Inflammatory macrophage treated with lipopolysaccharide for 1 hour (primary cell): ENCODE data around the gene RPS28.
"Not testable (repeated sequence)": the region's sequence is repeated elsewhere in the genome, so short reads cannot be mapped to it uniquely, and the experiment has no call there.

ENCODE experiments used
- DNase-seq, 2 donors: peaks; one replicate each; pipeline ENCODE4 v3.0.0-alpha.2; 2020 to 2022

Gene RPS28

DNA sequence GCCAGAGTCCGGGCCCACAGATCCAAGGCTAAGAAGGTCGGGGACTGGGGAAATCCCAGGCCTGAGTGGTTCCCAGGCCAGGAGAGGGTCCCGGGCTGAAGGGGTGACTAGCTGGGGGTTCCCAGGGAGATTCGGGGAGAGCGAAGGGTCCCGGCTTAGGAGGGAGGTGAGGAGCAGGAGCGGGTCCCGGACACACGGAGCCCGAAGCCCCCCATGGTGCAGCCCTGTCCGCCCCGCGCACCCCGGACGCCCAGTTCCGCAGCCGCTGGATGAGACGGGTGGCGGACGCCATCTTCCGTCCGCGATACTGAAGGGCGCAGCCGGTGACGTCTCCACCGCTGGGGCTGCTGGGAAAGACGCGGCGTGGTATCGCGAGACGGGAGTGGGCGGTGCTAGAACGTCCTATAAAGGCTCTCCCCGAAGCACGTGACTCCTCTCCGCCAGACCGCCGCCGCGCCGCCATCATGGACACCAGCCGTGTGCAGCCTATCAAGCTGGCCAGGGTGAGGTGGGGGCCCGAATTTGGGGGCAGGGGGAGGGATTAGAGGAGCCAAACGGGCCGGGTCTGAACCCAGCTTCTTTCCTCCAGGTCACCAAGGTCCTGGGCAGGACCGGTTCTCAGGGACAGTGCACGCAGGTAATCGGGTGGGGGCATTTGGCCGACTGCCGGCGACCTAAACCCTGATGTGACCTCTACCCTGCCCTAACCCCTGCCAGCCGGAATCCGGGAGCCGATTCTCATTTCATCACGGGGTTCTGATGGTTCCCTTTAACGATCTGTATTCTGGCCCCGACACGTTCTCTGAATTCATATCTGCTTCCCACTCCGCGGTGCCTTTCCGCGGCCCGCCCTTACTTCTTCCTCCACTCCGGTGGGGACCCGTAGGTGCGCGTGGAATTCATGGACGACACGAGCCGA lies at the start of gene RPS28, which contains the start of gene NDUFA7:
Gene RPS28, plus strand, starts transcription at position 430 of the 919 bp plus-strand sequence. Its CDS starts 35 bp downstream, at position 465.
Gene NDUFA7, minus strand, starts transcription at position 309 of the 919 bp plus-strand sequence. Its CDS starts 17 bp downstream, at position 292.
- peak; percentile 92 to 100 for DNase-seq

DNA sequence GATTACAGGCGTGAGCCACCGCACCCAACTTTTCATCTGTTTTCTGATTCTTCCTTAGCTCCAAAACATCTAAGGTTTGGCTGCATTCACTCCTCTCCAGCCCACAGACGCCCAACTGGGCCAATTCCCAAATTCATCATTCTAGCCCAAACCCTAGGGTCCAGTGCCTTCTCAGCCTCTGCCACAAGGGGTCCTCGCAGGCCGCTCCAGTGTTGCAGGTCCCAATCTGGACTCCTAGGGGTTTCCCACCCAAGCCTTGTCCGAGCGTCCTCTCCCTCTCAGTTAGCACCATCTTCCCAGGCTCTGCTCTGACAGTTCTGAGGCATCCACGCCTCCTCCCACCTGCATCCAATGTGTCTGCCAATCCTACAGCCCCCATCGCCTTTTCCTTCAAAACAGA lies 44.8 kb upstream of the RPS28 start:
- not testable (repeated sequence) for DNase-seq

DNA sequence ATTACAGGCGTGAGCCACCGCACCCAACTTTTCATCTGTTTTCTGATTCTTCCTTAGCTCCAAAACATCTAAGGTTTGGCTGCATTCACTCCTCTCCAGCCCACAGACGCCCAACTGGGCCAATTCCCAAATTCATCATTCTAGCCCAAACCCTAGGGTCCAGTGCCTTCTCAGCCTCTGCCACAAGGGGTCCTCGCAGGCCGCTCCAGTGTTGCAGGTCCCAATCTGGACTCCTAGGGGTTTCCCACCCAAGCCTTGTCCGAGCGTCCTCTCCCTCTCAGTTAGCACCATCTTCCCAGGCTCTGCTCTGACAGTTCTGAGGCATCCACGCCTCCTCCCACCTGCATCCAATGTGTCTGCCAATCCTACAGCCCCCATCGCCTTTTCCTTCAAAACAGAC lies 30.0 kb upstream of the RPS28 start:
- not testable (repeated sequence) for DNase-seq

DNA sequence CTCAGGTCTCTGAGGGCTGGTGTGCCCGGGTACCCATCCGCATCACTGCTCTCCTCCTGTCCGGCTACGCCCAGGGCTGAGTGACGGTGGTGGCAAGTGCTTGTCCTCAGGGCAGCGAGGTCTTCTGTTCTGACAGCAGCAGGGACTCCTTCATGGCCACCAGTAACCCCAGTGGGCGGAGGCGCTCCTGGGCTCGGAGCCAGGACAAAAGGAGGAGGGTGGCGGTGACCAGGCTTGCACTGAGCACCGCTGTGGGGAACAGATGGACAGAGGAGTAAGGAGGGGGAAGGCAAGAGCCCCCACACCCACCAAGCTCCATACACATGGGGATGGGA lies 19.0 kb upstream of the RPS28 start:
- DNase-seq = peak in 1 of 2 donors; percentile 16

DNA sequence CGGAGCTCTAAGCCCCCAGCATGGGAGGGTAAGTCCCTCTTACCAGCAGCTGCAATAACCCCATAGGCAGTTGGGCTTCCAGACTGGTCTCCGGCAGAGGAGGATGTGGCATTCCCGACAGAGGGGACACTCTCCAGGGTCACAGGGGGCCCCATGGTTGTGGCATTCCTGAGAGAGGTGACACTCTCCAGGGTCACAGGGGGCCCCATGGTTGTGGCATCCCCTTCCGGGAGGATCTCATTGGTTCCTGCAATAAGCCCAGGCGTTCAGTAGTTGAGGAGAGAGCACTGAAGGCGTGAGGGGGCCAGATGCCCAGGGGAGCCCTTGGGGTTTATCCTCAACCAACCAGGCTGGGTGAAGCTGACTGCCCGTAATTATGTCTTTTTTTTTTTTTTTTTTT lies 18.6 kb upstream of the RPS28 start:
- DNase-seq = no peak

DNA sequence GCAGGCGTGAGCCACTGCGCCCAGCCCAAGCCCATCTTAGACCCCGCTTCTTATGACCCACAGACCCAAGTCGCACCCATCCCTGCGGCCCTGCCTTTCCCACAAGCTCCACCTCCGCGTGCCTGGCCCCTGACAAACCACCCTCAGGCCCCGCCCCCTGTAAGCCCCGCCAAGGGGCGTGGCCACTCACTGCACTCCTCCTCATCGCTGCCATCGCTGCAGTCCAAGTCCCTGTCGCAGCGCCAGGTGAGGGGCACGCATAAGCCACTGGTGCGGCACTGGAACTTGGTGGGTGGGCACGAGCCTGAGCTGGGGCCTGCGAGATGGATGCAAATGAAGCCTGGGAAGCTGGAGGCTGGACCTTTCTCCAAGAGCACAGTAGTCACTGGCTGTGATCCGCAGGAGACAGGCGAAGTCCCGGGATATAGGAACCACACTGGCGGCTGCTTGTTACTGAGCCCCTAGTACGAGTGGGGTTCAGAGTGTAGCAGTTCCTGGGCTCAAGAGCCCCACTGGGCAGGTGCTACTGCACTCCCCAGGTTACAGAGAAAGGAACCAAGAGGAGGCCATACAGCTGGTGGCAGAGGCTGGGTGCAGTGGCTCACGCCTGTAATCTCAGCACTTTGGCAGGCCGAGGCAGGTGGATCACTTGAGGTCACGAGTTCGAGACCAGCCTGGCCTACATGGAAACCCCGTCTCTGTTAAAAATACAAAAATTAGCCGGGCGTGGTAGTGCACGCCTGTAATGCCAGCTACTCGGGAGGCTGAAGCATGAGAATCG lies 16.3 kb upstream of the RPS28 start:
- no peak for DNase-seq

DNA sequence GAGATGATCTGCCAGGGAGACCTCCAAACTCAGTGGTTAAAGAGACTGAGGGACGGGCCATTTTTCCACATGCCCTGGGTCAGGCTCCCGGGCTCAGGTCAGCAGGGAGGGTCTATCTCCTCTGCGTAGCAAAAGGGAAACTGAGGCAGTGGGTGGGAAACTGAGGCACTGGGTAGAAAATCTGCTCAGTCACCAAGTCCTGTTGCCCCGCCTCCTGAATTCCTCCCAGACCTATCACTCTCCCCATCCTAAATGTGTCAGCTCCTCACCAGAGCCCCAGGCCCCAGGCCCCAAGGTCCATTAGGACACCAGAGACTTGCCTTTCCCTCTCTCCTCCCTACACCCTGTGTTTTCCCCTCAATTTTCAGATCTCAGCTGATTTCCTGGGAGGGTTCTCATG lies 15.5 kb upstream of the RPS28 start:
- no peak for DNase-seq

DNA sequence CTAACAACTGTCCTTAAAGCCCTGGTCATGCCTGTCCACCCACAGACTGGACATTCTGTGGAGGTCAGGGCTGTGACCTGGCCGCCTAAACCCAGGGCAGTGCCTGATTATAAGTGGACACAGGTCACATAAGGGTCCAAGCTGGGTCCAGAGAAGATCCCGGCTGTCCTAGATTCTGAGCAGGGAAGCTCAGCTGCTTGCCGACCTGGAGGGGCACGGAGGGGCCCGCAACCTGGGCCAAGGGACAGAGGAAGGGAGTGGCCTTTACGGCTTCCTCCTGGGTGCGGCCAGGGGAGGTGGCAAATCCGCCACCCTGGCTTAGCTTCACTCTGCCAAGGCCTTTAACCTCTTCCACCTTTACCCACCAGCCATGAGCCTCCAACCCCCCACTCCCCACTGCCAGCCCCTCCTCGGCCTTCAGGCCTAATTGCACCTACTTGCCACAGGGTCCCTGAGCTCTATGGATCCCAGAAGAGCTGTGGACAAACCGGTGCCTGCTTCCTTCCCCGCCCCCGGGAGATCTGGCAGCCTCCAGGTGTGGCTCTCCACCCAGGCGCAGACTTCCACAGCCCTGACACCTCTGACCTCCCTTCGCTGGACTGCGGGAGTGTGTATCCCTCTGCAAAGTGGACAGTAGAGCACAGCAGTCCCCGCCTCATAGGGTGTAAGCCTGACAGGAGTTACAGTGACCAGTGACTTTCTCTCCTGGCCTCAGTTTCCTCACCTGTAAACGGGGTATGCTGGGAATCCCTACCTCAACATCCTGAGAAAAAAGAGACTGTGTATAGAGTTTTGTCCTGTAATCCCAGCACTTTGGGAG lies 14.9 kb upstream of the RPS28 start:
- no peak for DNase-seq

DNA sequence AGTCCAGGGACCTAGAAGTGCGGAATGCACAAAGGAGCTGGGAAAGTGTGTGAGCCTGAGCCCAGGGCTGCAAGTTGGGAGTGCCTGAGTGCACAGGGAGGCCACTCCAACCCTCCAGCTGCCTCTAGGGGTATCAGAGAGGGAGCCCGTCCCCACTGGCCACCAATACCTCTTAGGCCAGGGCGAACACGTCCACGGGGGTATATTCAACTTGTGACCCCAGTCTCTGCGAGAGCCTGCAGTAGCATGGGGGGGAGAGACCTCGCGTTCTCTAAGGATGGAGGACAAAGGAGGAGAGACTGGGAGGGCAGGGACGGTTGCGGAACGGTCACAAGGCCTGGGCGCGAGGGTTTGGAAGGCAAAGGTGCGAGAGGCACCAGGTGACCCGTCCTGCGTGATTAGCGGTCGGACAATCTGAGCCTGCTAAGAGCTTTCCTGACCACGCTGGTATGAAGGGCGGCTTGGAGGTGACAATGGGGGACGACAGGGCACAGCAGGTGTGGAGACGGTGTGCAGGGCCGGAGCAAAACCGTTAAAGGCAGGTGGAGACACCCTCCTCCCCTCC lies 13.8 kb upstream of the RPS28 start:
- no peak for DNase-seq

DNA sequence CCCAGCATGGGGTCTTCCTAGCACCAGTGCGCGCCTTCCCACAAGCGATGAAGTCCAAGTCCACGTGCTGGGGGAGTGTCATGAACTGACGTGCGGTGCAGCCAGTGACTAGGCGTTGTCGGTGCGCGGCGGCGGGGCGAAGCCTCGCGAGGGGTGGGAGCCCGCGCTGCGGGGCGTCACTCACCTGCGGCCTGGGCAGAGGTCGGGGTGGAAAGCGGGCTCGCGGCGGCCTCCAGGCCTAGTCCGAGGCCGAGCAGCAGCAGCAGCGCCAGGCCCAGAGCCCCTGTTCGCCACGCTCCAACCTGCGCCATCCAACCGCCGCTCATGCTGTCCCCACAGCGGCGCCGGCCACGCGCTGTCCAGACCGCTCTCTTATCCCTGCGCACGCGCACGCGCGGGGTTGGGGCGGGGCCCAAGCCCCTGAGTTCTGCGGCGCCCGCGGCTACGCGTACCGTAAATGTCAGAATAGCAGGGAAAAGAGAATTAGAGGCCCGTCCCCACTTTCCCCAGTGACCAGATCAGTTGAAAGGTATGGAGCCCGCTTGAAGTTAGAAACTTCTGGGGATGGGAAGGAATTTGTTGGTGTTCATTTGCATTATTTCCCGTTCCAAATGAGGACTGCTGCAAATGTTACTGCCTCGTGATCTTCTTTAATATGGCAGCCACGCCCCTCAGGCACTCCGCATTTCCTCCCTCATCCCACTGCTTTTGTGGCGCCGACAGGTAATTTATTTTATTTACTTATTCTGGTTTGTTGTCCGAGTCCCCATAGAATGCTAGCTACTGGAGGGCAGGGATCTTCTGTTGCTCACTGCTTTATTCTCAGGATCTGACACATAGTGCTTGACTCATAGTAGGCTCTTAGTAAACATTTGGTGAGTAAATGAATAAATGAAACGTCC lies 13.1 kb upstream of the RPS28 start, which contains the start of gene CD320:
Gene CD320, minus strand, starts transcription at position 394 of the 902 bp plus-strand sequence. Its CDS starts 68 bp downstream, at position 326.
- peak; percentile 66 to 91 for DNase-seq

DNA sequence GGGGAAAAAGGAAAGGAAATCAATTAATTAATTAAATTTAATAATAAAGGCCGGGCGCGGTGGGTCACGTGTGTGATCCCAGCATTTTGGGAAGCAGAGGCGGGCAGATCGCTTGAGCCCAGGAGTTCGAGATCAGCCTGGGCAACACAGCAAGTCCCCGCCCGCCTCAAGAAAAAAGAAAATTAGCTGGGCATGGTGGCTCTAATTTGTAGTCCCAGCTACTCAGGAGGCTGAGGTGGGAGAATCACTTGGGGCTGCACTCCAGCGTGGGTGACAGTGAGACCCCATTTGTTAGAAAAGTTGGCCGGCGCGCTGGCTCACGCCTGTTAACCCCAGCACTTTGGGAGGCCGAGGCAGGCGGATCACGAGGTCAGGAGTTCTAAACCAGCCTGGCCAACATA lies 12.4 kb upstream of the RPS28 start:
- no peak for DNase-seq

DNA sequence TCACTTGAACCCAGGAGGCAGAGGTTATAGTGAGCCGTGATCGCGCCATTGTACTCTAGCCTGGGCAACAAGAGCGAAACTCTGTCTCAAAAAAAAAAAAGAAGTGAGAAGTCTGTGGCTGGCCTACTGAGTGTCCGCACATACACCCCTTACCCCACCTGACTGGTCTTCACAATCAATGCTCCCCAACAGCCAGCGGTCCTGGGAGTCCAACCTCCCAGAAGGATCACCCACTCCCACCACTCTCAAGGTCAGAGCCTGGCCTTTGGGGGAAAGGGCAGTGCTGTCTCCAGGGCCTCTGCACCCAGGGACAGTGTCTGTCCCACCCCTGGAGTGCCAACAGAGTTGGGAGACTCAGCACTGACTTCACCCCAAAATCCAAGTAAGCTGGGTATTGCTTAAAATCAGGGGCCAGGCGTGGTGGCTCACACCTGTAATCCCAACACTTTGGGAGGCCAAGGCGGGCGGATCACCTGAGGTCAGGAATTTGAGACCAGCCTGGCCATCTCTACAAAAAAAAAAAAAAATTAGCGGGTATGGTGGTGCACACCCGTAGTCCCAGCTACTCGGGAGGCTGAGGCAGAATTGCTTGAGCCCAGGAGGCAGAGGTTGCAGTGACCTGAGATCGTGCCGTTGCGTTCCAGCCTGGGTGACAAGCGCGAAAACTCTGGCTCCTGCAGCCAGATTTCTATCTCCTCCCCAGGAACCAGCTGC lies 10.8 kb upstream of the RPS28 start:
- no peak for DNase-seq

DNA sequence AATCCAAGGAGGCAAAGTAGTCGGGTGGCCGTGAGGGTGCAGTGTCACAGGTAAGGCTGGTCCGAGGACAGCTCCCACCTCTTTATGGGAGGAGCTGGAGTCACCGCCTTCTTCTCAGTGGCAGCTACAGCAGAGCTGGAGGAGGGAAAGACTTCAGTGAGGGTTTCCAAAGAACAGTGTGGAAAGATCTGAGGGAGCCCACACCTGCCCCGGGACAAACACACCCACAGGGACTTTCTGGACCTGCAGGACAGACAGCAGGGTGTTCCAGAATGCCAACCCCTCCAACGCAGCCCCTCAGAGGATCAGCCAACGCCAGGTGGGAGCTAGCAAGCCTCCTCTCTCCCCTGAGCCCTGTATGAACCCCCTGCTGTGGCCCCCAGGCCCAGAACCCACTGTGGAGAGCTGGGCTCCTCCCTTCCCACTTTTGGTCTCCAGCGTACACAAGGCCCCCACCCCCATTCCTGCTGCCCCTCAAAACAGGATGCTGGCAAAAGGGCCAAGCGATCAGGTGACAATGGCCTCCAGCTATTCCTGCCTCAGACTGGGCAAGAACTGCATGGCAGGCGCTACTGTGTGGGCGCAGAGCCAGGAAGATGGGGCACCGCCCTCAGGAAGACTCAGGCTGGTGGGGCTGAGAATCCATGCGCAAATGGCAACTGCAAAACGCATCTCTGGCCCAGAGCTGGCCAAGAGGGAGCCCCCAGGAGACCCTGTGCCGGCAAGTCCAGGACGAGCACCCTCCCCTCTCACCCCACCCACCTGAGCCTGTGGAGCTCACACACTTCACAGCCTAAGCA lies 9.6 kb upstream of the RPS28 start:
- no peak for DNase-seq

DNA sequence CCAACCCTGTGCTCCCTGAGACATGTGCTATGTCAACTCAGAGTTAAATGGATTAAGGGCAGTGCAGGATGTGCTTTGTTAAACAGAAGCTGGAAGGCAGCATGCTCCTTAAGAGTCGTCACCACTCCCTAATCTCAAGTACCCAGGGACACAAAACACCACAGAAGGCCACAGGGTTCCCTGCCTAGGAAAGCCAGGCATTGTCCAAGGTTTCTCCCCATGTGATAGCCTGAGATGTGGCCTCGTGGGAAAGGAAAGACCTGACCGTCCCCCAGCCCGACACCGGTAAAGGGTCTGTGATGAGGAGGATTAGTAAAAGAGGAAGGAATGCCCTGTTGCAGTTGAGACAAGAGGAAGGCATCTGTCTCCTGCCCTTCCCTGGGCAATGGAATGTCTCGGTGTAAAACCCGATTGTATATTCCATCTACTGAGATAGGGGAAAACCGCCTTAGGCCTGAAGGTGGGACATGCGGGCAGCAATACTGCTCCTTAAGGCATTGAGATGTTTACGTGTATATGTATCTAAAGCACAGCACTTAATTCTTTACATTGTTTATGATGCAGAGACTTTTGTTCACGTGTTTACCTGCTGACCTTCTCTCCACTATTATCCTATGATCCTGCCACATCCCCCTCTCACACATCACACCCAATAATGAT lies 6.2 kb upstream of the RPS28 start:
- DNase-seq = not testable (repeated sequence)

DNA sequence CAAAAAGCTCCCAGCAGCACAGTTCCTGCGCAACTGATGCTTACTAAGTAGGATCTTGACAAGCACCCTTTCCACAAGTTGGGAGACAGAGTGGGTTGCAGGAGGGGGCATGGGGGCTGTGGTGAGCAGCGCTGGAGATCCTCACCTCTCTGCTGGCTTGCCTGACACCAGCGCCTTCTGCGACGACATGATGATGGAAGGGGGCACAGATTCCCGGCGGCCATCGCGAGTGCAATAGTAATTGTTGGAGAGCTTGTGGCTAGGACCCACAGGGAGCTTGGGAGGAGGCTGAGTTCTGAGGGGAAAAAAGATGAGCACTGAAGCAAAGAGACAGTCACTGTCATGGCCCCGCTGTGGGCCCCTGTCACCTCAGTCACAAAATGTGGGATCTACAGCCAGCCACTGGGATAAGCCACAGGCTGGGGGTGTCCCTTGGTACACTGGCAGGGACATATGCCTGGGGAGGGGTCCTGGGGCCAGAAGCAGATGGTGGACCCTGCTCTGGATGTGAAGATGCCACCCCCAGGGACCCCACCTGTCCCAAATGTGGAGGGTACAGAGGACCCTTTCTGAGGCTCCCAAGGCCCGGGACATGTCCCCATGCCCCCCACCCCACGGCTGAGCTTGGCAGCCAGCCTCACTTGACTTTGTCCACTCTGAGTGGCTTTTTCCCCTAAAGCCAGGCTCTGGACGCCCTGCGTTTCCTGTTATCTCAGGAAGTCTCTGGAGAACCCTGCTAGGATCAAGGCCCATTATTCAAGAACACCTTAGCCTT lies 4.8 kb upstream of the RPS28 start:
- no peak for DNase-seq

DNA sequence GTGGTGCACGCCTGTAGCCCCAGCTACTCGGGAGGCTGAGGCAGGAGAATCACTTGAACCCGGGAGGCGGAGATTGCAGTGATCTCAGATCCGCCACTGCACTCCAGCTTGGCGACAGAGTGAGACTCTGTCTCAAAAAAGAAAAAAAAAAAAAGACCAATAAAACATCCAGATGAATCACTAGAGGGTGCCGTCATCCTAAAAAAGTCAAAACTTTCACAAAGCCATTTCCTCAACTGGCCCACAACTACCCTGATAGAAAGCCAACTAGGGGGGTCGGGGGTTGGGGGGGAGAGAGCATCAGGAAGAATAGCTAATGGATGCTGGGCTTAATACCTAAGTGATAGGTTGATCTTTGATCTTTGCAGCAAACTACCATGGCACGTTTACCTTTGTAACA lies 2.5 kb upstream of the RPS28 start:
- peak in 1 of 2 donors; percentile 15 for DNase-seq

DNA sequence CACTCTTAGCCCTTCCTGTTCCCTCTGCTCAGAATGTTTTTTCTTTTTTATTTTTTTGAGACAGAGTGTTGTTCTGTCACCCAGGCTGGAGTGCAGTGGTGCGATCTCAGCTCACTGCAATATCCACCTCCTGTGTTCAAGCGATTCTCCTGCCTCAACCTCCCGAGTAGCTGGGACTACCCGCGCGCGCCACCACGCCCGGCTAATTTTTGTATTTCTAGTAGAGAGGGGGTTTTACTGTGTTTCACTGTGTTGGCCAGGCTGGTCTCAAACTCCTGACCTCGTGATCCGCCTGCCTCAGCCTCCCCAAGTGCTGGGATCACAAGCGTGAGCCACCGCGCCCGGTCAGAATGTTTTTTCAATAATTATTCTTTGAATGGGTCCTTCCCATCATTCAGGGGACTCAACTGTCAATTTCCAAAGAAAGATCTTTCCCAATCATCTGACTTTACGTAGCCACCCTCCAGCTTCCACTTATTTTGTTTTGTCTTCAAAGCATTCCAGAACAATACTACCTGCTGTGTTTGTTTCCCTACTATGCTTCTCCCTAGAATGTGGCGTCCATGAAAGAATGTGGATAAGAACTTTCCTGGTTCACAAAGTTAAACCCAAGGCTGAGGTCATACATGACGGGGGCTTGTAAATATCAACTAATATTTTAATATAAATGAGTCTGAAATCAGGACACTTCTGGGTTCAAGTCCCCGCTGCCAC lies 1.3 kb upstream of the RPS28 start:
- DNase-seq = no peak

DNA sequence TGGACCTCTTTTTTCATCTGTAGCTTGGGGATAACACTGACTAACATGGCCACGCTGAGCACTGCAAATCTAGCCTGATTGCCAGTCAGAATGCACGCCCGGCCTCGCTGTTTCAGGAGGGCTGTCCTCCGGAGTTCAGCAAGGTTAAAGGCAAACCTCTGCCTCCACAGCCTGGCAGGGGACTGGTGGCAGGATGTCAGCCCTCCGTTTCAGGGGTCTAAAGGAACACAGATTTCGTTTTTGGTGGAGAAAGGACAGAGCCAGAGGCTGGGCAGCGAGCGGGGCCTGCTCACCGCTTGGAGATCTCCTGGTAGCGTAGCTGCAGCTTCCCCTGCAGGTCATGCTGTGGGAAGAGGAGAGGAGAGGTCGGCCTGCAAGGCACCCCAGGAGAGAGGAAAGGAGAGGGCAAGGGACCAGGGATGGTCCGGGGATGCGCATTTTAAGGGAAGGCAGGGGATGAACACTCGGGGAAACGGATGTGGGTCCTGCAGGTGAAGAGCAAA lies 681 bp upstream of the RPS28 start:
- DNase-seq = no peak
